Measurements from ENCODE around the gene CALN1.

DNA sequence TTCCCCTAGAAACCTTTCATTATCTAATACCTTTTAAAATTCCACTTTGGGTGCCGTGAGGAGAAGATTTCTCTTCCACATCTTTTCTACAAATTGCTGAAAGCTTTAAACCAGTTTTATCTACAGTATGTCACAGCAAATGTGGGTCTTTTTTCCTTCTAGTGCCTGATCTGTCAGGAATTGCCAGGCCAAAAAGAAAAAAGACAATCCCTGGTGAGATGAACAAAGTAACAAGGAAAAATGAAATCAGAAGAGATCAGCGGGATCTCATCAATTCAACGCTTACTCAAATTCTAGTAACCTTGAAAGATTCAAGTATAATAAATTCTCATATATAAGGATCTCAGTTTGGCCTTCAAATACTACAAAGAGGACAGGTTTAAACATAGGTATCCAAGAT lies 449.5 kb downstream of the CALN1 start:
- TF ChIP-seq, protein P1, sequence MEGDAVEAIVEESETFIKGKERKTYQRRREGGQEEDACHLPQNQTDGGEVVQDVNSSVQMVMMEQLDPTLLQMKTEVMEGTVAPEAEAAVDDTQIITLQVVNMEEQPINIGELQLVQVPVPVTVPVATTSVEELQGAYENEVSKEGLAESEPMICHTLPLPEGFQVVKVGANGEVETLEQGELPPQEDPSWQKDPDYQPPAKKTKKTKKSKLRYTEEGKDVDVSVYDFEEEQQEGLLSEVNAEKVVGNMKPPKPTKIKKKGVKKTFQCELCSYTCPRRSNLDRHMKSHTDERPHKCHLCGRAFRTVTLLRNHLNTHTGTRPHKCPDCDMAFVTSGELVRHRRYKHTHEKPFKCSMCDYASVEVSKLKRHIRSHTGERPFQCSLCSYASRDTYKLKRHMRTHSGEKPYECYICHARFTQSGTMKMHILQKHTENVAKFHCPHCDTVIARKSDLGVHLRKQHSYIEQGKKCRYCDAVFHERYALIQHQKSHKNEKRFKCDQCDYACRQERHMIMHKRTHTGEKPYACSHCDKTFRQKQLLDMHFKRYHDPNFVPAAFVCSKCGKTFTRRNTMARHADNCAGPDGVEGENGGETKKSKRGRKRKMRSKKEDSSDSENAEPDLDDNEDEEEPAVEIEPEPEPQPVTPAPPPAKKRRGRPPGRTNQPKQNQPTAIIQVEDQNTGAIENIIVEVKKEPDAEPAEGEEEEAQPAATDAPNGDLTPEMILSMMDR (IDR thresholded peaks at IDR 0.05): no peak
- TF ChIP-seq EP300 (IDR thresholded peaks at IDR 0.05): no peak
- TF ChIP-seq POLR2A (IDR thresholded peaks at IDR 0.05): no peak

Data from gastroesophageal sphincter (tissue), 3 donors.